Myocyte (in vitro differentiated cells): Measurements from ENCODE around the gene SRRM2. TPM values are rescaled to one million over a fixed set of nuclear protein-coding genes. Genes with fewer than 3 reads are reported as not detected.

ENCODE experiments used
- DNase-seq: peaks from one replicate; pipeline ENCODE4 v3.0.0-alpha.2; 2012; ENCODE audit warnings: low read depth
- total RNA-seq: library from RNA; depleted of rRNA; stranded (reverse); fragments of >200 nt; gene quantifications from 2 replicates; pipeline ENCODE4 v1.2.3, GENCODE V29; 2014

Gene SRRM2
- total RNA-seq, 1 donor from 2014 or later: 93.8 TPM

DNA sequence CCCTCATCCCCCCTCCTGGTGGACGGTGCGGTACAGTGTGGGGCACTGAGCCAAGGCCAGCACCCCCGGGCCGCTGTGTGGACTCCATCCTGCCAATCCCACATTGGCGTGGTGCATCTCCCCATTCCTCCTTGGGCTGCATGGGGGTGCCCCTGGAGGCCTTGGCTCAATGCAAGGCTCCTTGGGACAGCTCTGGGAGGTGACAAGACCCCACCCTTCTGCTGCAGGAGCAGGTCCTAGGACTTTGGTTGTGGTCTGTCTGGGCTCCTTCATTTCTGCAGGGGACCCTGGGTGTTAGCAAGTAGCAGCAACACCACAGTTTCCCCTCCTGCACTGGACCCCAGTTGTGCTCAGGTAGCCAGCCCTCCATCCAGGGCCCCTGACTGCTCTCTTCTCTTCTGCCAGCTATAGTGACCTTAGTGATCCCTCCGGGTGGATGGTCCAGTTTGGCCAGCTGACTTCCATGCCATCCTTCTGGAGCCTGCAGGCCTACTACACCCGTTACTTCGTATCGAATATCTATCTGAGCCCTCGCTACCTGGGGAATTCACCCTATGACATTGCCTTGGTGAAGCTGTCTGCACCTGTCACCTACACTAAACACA, 65.9 kb downstream of the SRRM2 start:
- no peak for DNase-seq

DNA sequence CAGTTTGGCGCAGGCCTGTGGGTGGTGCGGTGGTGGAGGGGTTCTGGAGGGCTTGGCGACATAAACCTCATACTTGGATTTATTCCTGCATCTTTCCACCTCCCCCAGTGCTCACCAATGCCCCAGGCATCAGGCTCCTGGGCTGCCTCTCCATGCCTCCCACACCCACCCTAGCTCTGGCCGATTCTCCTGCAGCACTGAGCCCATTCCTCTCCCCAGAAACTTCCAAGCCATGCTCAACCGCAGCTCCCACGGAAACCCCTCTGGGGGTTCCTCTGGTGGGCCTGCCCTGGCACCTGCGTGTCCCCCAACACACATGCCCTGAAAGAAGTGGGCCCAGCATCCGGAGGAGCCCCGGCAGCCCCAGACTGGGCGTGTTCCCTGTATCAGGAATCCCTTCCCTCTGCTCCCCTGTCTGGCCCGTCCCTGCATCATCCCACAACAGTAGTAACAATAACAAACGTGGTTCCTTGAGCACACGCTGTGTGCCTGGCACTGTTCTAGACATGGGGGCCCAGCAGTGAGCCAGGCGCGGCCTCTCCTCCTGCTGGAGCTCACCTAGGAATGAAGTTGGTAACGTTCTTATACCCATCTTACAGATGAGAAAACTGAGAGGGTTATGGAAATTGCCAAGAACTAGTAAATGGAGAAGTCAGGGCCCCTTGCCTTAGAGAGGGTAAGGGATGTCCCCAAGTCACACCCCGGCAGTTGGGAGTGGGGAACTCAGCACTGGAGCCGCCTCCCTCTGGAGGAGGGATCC, 66.9 kb downstream of the SRRM2 start:
- no peak for DNase-seq

DNA sequence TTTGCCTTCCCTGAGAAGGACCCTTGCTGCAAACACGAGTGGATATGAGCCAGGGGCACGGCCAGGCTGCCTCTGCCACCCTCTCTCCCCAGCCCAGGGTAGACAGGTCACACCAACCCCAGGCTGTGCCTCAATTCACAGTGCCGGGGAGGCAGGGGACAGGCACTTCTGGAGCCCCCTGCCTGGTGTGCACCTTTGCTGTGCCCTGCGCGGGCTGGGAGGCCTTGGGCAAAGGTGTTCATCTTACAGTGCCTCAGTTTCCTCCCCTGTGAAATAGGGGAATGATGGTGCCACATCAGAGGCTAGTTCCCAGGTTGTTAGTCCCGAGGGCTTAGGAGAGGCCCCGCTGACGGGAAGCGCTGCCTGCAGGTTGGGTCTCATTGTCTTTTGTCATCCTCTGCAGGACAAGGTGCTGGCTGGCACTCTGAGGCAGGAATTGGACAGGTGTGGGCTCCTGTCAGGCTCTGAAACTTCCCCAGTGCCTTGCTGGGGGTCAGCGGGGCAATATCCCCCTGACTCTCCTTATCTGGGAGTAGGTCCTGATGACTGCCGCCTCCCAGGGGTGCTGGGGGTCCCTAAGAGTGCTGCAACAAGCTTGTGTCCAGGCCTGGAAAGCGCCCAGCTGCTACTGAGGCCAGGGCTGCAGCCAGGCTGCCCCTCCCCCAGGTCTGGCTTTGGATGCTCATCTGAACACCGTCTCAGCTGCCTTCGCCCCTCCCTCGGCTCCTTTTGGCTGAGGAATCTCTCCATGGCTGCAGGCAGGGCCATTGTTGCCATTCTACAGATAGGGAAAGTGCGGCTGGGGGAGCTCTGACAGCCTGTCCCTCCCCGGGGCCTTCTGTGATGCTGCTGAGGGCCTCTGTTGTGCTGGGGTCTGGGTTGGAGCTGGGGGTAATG, 67.7 kb downstream of the SRRM2 start:
- DNase-seq: no peak

Other genes with a start within 250 kb of the SRRM2 start
- gene ATP6V0C, start 238.7 kb upstream of the SRRM2 start, total RNA-seq: 50.9 and 59.2 TPM in 2 replicates
- gene AMDHD2, start 232.3 kb upstream of the SRRM2 start, total RNA-seq: 39.7 and 47.1 TPM in 2 replicates
- 0.32 TPM in 1 of 2 replicates, not detected in the other for gene CEMP1, start 221.2 kb upstream of the SRRM2 start, total RNA-seq
- 22.4 and 22.6 TPM in 2 replicates for gene PDPK1, start 214.6 kb upstream of the SRRM2 start, total RNA-seq
- gene KCTD5, start 70.1 kb upstream of the SRRM2 start, total RNA-seq: 39.0 and 40.6 TPM in 2 replicates
- 0.26 and 0.62 TPM in 2 replicates for gene PRSS27, start 32.4 kb upstream of the SRRM2 start, total RNA-seq
- 235 and 770 TPM in 2 replicates for gene ELOB, start 24.6 kb downstream of the SRRM2 start, total RNA-seq
- not detected in 2 replicates for gene PRSS33, start 34.9 kb downstream of the SRRM2 start, total RNA-seq
- gene PRSS41, start 45.8 kb downstream of the SRRM2 start, total RNA-seq: not detected in 2 replicates
- not detected in 2 replicates for gene PRSS21, start 64.6 kb downstream of the SRRM2 start, total RNA-seq
- gene ZG16B, start 77.7 kb downstream of the SRRM2 start, total RNA-seq: not detected in 2 replicates
- gene PRSS22, start 105.5 kb downstream of the SRRM2 start, total RNA-seq: not detected in 2 replicates
- gene FLYWCH2, start 130.6 kb downstream of the SRRM2 start, total RNA-seq: 59.9 and 77.1 TPM in 2 replicates
- gene FLYWCH1, start 159.3 kb downstream of the SRRM2 start, total RNA-seq: 27.7 and 36.9 TPM in 2 replicates
- gene KREMEN2, start 211.6 kb downstream of the SRRM2 start, total RNA-seq: 10.4 and 17.8 TPM in 2 replicates
- gene PAQR4, start 216.7 kb downstream of the SRRM2 start, total RNA-seq: 14.6 and 18.0 TPM in 2 replicates
- gene PKMYT1, start 227.8 kb downstream of the SRRM2 start, total RNA-seq: 0.53 and 6.7 TPM in 2 replicates